HG03095 (cell line): ENCODE results near the gene MYT1.
"Not testable (repeated sequence)": the region's sequence is repeated elsewhere in the genome, so short reads cannot be mapped to it uniquely, and the experiment has no call there.

Source experiments
- ATAC-seq: cut with Tn5 transposase; IDR thresholded peaks from one replicate; pipeline ENCODE4 v1.9.1; 2021; ENCODE audit warnings: moderate library complexity; ENCODE audit not compliant: unreplicated experiment

The MYT1 gene

DNA sequence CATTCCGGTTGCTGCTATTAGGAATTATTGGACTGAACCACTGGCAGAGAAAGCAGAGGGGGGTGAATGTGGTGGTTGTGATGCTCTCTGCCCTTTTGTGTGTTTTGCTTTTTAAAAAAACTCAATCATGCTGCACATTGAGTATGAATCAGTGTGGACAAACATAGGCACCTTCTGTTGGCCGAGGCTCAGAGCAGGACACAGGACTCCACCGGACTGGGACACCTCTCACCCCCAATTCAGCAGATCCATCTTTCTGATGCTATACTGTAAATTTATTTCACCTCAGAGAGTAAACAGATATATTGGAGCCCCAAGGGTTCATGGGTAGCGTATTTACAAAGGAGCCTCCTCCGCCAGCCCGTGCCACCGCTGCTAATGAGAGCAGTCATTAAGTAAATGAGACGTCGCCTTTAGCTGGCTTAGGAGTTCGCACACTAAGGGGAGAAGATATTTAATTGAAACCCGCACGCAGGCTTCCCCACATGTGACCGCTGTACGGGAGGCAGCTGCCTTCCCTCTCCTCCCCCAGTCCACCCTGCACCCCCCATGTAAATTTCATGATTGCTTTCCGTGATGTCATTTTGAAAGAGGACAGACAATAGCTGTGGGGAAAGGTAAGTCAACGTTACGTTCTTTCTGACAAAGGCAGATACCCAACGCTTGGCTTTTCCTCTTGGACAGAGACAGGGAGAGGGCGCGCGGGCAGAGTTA, at the start of gene MYT1:
TSS of gene MYT1 (plus strand) at position 330 of the 714 bp plus-strand sequence. CDS start 34,410 bp downstream, outside the sequence.
- no peak for ATAC-seq

DNA sequence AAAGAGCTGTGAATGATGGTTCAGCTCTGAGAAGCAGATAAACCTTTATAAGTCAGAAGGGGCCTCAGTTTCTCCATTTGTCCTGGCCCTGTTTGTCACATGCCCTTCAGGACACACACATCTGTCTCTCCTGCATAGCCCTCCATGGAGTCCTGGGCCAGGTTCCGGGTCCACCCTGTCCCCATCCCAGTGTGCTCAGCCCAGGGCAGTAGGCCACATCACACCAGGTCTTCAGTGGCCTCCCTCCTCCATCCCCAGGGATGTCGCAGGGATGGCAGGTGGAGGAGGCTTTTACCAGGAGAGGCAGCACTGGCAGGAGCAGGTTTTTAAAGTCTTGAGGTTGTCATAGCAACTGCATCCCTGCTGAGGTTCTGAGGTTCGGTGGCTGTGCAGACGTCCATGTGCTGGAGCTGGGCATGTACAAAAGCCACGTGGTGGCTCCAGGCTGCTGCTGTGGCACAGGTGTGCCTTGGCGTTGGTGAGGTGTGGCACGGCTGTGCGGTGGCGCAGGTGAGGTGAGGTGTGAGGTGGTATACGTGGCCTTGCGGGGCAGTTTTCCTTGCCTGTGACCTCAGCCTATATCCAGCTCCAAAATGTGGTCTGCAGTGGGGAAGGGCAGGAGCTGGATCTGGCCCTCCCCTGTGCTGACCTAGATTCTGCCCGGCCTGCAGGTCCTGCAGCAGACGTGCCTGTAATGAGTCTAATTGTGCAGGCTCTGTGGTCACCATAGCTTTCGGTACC, 48.9 kb upstream of the MYT1 start:
- ATAC-seq, result no peak

DNA sequence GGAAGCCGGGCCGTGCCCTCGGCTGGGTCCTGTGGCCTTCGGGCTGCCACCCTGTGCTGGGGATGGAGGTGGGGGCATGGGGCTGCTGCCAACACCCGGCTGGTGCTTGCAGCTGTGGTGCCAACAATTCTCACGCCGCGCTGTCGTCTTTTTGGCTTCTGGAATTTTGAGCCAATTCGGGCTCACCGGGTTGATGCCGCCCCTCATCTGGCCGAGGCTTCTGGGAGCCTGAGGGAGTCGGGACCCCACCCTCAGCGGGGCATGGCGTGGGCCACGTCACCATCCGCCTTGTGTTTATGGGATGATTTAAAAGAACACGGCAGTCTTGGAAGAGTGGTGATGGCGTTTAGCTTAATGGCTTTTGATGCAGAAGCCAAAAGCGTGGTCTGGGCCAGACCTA, 48.2 kb upstream of the MYT1 start:
- no peak for ATAC-seq

DNA sequence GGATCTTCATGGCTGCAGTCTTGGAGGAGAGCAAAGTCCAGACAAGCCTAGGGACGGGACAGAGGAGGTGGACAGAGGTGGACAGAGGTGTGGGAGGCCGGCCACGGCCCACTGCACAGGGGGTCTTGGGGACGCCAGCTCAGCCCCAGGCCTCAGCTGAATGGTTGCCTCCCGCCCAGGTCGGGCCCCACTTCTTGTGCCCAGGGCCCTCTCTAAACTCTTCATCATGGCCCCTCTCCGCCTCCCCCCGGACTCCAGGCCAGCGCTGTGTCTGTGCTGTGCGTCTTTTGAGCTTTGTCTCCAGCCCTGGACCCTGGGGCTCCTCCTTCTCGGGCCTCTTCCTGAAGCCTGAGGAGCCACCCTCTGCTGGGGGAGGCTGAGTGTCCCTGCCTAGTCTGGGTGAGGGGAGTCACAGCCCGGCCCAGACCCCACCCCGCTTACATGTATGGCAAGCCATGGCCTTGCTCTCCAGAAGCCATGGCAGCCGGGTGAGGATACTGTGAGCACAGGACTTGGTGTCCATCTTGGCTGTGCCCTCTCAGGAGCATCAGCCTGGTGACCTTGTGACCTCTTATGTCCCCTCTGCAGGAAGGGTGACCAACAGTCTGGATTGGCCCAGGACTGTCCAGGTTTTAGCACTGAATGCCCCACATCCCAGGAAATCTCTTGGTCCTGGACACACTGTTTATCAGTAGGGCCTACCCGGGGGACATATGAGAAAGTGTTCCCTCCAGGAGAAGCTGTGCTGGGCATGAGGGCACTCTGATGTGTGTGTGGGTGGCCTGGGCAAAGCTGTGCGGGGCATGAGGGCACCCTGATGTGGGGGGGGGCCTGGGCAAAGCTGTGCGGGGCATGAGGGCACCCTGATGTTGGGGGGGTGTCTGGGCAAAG, 47.5 kb upstream of the MYT1 start:
- ATAC-seq, result no peak

DNA sequence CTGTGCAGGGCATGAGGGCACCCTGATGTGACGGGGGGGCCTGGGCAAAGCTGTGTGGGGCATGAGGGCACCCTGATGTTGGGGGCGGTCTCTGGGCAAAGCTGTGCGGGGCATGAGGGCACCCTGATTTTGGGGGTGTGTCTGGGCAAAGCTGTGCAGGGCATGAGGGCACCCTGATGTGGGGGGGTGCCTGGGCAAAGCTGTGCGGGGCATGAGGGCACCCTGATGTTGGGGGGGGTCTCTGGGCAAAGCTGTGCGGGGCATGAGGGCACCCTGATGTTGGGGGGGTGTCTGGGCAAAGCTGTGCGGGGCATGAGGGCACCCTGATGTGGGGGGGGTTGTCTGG, 46.8 kb upstream of the MYT1 start:
- ATAC-seq, result not testable (repeated sequence)

DNA sequence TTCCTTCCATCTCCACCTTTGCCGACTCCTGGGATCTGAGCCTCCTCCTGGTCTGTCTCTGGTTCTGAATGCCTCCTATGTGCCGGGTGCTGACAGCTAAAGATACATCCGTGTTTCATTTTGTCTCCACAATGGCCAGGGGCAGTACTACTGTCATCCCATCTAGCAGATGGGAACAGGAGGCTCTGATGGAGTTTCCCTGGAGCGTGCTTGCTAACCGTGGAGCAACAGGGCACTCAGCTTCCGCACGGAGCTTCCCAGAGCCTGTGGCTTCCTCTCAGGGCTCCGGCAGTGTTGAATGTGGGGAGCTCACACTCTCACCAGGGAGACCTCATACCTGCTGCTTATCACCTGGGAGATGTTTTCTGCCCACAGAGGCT, 45.0 kb upstream of the MYT1 start:
- ATAC-seq, result no peak

DNA sequence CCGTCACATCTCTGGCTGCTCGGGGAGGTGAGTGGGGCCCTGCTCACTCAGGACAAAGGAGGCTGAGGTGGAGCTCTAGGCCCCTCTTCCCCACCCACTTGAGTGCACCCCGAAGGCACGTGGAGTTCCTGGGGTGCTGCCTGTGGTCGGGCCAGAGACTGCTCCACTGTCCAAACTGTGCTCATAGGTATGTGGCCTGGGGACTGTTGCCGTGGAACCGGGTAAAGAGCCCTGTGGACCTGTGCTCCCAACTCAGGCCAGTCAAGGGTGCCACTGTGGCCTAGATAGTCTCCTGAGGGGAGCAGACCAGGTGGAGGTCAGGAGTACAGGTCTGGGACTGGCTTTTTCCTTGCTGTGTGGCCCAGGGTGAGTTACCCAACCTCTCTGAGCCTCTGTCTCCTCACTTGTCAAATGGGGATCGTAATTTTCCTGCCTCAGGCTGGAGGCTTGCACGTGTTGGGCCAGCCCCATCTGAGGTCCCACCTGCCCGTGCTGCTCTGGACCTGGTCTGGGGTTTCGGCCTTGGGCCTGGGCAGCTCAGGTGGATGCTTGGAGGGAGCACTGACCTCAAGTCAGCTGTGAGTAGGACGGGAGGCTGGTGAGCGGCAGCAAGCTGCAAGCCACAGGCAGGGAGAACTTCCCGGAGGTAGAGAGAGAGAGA, 44.4 kb upstream of the MYT1 start:
- ATAC-seq, result no peak

DNA sequence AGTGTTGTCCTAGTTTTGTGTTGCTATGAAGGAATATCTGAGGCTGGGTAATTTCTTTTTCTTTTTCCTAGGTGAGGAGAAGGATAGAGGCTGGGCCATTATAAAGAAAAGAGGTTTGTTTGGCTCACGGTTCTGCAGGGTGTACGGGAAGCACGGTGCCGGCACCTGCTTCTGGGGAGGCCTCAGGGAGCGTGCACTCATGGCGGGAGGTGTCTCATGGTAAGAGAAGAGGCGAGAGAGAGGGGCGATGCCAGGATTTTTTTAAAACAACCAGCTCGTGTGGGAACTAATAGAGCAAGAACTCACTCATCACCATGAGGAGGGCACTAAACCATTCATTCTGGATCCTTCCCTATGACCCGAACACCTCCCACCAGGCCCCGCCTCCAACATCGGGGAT, 42.7 kb upstream of the MYT1 start:
- ATAC-seq, result no peak

DNA sequence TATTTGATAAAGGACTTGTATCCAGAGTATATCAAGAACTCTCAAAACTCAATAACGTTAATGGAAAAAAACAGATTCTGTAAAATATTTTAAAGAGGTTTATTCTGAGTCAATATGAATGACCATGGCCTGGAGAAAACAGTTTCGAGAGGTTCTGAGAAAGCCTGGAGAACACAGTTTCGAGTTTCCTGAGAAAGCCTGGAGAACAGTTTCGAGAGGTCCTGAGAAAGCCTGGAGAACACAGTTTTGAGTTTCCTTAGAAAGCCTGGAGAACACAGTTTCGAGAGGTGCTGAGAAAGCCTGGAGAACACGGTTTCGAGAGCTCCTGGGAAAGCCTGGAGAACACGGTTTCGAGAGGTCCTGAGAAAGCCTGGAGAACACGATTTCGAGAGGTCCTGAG, 41.3 kb upstream of the MYT1 start:
- not testable (repeated sequence) for ATAC-seq

DNA sequence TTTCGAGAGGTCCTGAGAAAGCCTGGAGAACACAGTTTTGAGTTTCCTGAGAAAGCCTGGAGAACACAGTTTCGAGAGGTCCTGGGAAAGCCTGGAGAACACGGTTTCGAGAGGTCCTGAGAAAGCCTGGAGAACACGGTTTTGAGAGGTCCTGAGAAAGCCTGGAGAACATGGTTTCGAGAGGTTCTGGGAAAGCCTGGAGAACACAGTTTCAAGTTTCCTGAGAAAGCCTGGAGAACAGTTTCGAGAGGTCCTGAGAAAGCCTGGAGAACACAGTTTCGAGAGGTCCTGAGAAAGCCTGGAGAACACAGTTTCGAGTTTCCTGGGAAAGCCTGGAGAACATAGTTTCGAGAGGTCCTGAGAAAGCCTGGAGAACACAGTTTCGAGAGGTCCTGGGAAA, 40.7 kb upstream of the MYT1 start:
- ATAC-seq, result not testable (repeated sequence)

DNA sequence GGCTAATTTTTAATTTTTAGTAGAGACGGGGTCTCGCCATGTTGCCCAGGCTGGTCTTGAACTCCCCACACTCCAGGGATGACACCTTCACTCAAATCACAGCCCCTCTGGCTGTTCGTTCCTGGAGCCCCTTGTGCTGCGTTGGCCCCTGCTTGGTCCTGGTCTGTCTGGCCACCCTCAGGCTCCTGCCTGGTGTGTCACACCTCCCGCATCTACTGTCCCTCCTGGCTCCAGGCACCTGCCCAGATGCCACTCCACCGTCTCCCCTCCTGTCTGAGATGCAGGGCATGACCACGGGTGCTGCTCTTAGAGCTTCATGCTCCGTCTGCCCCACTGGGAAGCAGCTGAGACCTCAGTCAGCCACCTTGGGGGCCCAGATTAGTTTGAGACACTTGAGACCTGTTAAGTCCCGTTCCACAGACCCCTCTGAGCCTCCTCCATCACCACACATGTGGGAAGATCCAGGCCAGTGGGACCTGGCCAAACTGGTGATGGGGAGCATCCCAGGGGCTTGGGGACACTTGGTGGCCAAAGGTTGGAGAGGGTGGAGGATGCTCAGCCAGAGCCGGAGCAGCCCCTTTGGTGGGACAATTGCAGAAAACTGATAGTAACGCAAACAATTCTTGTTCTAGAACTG, 35.0 kb upstream of the MYT1 start:
- ATAC-seq, result no peak

DNA sequence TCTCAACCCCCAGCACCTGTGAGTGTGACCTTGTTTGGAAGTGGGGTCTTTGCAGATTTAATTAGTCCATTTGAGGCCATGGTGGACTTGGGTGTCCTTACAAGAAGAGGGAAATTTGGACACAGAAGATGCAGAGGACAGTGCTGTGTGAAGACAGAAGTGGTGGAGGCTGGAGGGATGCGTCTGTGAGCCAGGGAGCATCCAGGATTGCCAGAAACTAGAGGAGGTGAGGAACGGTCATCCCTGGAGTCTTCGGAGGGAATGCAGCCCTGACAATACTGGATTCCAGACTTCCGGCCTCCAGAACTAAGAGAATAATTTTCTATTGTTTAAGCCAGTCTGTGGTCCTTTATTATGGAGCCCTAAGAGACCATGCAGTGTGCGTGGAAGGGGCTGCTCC, 34.0 kb upstream of the MYT1 start:
- no peak for ATAC-seq

DNA sequence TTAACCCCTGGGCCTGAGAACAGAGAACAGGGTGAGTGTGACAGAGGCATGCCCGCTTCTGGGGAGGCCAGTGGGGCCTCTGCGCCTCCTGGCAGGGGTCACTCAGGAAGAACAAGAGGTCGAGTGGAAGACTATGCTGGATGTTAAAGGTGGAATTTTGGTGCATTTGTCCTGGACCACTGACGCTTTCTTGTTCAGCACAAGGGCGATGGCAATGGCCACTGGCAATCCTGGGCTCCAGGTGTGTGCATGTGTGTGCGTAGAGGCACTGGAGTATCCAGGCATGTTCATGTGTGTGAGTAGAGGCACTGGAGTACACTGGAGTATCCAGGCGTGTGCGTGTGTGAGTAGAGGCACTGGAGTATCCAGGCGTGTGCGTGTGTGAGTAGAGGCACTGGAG, 33.4 kb upstream of the MYT1 start:
- no peak for ATAC-seq

DNA sequence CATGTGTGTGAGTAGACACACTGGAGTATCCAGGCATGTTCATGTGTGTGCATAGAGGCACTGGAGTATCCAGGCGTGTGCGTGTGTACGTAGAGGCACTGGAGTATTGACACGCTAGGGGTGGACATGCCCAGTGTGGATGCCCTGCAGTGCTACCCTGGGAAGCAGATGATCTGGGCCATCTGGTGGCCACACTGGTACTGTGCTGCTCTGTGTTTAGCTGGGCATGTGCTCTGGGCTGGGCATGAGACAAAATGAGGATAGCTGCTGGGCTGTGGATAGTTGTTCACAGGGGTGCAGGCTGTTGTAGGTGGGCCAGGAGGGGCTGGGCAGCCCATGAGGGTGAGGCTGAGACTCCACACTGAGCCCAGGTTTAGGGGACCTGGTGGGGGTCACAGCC, 32.8 kb upstream of the MYT1 start:
- ATAC-seq, result no peak

DNA sequence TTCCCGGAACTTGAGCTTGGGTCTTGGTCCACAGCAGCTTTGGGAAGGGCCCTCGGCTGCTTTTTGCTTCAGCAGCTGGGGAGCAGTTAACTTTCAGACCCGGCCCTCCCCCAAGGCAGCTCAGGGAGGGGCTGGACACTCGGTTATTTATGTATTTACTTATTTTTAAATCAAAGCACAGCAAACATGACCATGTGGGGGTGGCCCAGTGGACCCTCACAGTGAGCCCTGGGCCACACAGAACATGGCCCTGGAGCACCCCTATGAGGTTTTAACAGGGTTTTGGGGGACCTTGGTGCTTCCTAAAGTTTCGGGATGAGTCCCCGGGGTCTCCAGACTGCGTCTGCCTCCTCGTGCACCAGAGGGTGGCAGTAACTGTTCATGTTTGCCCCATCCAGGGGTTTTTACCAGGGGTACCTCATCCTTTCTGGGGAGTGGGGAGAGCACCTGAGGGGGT, 30.3 kb upstream of the MYT1 start:
- ATAC-seq, result no peak

DNA sequence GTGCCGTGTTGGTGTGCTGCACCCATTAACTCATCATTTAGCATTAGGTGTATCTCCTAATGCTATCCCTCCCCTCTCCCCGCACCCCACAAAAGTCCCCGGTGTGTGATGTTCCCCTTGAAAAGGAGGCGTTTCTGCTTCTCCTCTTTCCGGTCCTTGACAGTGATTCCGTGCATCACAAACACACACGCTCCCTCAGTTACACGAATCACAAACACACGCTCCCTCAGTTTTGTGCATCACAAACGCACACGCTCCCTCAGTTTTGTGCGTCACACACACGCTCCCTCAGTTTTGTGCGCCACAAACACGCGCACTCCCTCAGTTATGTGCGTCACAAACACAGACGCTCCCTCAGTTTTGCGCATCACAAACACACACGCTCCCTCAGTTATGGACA, 29.5 kb upstream of the MYT1 start:
- not testable (repeated sequence) for ATAC-seq

DNA sequence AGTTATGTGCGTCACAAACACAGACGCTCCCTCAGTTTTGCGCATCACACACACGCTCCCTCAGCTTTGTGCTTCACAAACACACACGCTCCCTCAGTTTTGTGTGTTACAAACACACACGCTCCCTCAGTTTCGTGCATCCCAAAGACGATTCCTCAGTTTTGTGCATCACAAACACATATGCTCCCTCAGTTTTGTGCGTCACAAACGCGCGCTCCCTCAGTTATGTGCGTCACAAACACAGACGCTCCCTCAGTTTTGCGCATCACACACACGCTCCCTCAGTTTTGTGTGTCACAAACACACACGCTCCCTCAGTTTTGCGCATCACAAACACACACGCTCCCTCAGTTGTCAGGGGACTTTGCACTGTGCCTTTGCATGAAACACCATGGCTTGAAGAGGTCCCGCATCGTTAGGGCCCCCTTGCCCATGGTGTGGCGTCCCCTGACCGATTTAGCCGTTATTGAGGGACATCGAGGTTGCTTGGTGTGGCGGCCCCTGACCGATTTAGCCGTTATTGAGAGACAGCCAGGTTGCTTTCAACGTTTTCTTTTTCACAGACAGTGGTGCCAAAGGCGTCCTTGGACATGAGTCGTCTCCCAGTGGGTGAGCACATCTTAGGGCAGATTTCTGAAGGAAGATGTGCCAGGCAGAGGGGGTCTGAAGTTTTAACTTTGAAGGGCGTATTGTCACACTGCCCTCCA, 28.1 kb upstream of the MYT1 start:
- no peak for ATAC-seq

DNA sequence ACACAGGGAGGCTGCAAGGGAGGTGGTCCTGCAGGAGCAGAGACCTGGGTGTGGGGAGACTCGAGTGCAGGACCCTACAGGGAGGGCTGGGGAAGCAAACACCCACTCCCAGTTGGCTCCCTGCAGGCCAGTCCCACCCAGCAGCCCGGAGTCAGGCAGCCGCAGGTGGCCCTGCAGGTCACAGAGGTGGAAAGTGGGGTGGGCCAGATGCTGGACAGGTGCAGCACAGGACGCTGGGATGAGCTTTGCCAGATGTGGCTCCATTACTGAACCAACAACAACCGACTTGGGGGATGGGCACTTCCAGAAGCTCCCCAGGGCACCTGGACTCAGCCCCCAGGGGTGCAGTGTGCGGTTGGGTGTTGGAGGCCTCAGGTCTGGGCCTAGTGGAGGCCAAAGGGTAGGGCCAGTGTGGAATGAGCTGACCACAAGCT, 26.6 kb upstream of the MYT1 start:
- no peak for ATAC-seq

DNA sequence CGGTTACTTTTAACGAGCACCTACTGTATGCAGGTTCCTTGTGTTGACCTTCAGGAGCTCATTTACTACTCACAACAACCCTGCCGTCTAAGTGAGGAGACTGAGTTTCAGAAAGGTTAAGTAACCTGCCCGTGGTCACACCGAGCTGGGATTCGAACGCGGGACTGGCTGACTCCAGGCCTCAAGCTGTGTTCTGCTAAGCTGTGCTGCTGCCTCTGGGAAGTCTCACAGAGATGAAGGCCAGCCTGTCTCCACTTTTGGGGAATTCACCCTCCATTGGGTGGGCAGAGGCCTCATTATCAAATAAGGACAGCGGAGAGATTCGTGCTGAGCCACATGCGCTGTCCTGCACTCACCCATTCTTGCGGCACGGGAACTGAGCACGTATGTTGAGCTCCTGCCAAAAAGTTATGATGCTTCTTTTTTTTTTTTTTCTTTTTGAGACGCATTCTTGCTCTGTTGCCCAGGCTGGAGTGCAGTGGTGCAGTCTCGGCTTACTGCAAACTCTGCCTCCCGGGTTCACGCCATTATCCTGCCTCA, 25.9 kb upstream of the MYT1 start:
- ATAC-seq, result no peak
